GM12864 (cell line): ENCODE results near the gene ZNF438.

Experiments
- DNase-seq: peaks from one replicate; pipeline ENCODE4 v3.0.0-alpha.2; 2011; ENCODE audit warnings: low read depth
- H3K4me3 ChIP-seq: 2 replicates; pipeline ENCODE4 v1.5.1; 2011; ENCODE audit warnings: mild to moderate bottlenecking, low read depth, low read length, control low read depth
- TF ChIP-seq, protein P1 (sequence below): IDR thresholded peaks from 2 replicates; pipeline ENCODE4 v1.5.1; 2011; ENCODE audit warnings: low read depth, mild to moderate bottlenecking, moderate library complexity, low read length, control low read depth, inconsistent platforms; ENCODE audit errors: missing control alignments

Gene ZNF438

GRCh38 chr10:31073211-31073610, 41.5 kb upstream of the ZNF438 start:
- TF ChIP-seq, protein P1, sequence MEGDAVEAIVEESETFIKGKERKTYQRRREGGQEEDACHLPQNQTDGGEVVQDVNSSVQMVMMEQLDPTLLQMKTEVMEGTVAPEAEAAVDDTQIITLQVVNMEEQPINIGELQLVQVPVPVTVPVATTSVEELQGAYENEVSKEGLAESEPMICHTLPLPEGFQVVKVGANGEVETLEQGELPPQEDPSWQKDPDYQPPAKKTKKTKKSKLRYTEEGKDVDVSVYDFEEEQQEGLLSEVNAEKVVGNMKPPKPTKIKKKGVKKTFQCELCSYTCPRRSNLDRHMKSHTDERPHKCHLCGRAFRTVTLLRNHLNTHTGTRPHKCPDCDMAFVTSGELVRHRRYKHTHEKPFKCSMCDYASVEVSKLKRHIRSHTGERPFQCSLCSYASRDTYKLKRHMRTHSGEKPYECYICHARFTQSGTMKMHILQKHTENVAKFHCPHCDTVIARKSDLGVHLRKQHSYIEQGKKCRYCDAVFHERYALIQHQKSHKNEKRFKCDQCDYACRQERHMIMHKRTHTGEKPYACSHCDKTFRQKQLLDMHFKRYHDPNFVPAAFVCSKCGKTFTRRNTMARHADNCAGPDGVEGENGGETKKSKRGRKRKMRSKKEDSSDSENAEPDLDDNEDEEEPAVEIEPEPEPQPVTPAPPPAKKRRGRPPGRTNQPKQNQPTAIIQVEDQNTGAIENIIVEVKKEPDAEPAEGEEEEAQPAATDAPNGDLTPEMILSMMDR, result no peak
- H3K4me3 ChIP-seq, result no peak overlapping the region
- DNase-seq, result no peak

DNA sequence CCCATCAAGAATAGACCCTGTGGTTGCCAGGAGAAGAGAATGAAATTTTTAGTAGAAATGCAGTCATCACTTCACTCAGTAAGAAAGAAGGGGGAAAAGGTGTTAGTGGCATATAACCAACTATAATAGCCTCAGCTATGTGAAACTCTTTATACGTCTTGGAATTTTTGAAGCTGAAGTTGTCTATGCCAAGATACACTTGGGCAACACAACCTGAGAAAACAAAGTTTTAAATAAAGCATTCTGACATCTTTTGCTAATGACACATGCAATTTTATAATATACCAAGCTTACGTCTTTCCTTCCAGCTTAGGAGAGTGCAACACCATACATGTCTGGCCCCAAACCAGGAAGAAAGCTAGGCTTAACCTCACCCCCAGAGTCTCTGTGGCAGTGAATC, 40.8 kb upstream of the ZNF438 start:
- DNase-seq, result no peak
- H3K4me3 ChIP-seq, result no peak overlapping the region
- TF ChIP-seq, protein P1, result no peak

DNA sequence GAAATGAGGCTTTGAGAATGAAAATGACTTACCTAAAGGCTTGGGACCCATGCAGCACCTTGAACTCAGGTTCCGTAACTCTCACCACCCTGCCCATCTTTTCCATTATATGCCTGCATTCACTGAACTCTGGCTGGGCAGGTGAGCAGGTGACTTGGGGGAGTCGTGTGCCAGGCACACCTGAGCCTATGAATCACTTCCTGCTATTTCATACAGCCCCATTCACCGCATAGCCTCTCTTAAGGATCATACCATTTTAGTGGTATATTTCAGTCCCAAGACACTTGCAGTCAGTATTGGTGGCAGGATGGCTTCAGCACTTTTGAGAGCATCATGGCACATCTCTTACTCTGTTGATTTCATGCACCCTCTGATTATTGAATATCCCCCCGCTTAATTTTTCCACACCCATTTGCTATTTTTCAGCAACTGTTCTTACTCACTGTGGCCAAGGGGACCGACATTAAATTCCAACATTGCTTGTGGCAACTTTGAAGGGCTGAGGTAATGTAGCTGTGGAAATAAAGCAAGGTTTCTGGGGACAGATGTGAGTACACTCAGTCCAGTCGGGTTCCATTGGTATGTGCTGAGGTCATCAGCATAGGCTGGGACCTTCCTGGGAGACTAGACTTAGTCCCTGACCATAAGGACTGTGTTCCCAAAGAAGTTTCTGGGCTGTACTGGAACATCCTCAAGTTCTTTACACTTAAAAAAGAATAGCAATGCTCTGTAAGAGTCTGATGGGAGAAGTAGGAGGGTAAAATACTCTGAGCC, 39.8 kb upstream of the ZNF438 start:
- H3K4me3 ChIP-seq, result no peak overlapping the region
- DNase-seq, result no peak
- TF ChIP-seq, protein P1, result no peak

DNA sequence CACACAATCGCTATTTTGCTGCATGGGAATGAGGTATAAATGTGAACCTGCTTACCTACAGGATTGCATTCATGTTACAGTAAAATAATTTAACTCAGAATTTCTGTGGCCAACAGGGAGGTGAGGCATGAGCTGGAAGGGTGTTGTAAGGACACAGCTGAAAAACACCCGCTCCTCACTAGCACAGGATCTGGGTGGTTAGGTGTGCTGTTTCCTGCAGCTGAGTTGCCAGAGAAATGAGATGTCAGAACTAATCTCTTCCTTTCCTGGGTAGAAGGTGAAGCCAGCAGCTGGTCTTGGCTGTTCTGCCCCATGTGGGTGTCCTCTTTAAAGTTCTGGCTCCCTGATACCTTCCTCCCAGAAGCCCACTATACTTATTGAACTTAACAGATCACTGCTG, 39.0 kb upstream of the ZNF438 start:
- H3K4me3 ChIP-seq, result no peak overlapping the region
- TF ChIP-seq, protein P1, result no peak
- DNase-seq, result no peak

GRCh38 chr10:31070025-31070424, 38.4 kb upstream of the ZNF438 start:
- DNase-seq, result no peak
- H3K4me3 ChIP-seq, result no peak overlapping the region
- TF ChIP-seq, protein P1, result no peak

- H3K4me3 ChIP-seq, result no peak overlapping the region
- DNase-seq, result no peak
- TF ChIP-seq, protein P1, result no peak
Measured at GRCh38 chr10:31069411-31069810, 37.7 kb upstream of the ZNF438 start.

DNA sequence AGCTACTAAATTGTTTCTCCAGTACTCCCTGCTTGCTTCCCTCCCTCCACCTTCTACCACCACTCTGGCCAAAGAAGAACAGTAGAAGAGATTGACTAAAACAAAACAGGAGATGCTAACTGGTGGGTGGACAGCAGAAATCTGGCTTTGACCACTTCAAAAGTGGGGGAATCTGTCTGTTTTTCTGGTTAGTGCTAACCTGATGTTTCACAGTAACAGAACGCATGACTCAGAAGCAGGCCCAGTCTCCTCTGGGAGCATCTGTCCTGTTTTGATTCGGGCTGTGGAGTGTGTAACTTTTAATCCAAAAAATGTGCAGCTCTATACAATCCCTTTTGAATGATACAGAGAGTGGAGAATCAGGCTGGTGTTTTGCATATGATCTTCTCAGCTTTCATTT, 32.7 kb upstream of the ZNF438 start:
- no peak overlapping the region for H3K4me3 ChIP-seq
- no peak for DNase-seq
- TF ChIP-seq, protein P1, result no peak
